Vagina (tissue), 2 donors: ENCODE results near the gene C12orf56.

ENCODE experiments used
- POLR2A ChIP-seq, 2 donors: fragments of 450-650 bp; IDR thresholded peaks; one replicate each; pipeline ENCODE4 v1.6.1; 2017; ENCODE audit warnings: antibody characterized with exemption in 2 of 2, mild to moderate bottlenecking in 2 of 2, moderate library complexity in 2 of 2
- TF ChIP-seq, protein P1 (sequence below), 3 experiments: fragments of 450-650 bp in 2 of 3; fragments of 200-600 bp in 1 of 3; sonication (generic) in 1 of 3; IDR thresholded peaks; one replicate each; pipeline ENCODE4 v1.5.1; 2017 to 2019; ENCODE audit warnings: antibody characterized with exemption in 3 of 3, mild to moderate bottlenecking in 2 of 3, moderate library complexity in 2 of 3

DNA sequence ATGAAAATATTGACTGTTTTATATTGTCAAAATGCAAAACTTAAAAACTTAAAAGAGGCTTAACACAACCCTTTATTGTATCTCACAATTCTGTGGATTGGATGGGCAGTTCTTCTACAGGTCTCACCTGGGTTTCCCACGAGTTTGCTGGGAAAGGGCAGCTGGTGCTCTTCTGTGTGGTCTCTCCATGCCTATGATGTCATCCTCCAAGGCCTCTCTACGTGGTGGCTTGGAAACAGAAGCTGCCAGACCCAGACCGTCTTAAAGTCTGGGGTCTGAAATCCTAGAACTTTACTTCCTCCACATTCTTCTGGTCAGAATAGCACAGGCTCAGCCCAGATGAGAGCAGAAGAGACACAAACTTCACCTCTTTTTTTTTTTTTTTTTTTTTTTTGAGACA is 132.0 kb downstream of the C12orf56 start:
- TF ChIP-seq, protein P1, sequence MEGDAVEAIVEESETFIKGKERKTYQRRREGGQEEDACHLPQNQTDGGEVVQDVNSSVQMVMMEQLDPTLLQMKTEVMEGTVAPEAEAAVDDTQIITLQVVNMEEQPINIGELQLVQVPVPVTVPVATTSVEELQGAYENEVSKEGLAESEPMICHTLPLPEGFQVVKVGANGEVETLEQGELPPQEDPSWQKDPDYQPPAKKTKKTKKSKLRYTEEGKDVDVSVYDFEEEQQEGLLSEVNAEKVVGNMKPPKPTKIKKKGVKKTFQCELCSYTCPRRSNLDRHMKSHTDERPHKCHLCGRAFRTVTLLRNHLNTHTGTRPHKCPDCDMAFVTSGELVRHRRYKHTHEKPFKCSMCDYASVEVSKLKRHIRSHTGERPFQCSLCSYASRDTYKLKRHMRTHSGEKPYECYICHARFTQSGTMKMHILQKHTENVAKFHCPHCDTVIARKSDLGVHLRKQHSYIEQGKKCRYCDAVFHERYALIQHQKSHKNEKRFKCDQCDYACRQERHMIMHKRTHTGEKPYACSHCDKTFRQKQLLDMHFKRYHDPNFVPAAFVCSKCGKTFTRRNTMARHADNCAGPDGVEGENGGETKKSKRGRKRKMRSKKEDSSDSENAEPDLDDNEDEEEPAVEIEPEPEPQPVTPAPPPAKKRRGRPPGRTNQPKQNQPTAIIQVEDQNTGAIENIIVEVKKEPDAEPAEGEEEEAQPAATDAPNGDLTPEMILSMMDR (IDR thresholded peaks at IDR 0.05): no peak
- TF ChIP-seq POLR2A (IDR thresholded peaks at IDR 0.05): no peak
